ENCODE data around the gene ACOT11. TPM values are rescaled to one million over a fixed set of nuclear protein-coding genes. Genes with fewer than 3 reads are reported as not detected.

ACOT11 gene
- total and polyA plus RNA-seq, 2 of the 13 experiments (the other 11 are each of a cell fraction or from before 2014, with no cell fraction given): 2.6 to 3.3 TPM

- H3K4me1 ChIP-seq (ENCODE audit: insufficient read depth, low read length): peaks cover 17% of the 10 kb centered on the region
- FAIRE-seq: no peak
- no peaks in the 10 kb centered on the region for H3K27me3 ChIP-seq (ENCODE audit: control insufficient read depth in 1 of 2, insufficient read depth in 2 of 2, low read length in 2 of 2)
- no peak for DNase-seq (ENCODE audit: low spot score)
- no TSS peak for BruUV-seq (replicated peaks)
- no peak overlapping the region for H3K9ac ChIP-seq (ENCODE audit: insufficient read depth, low read depth, low read length)
- no peaks in the 10 kb centered on the region; a peak in 1 of 5 replicates for H3K36me3 ChIP-seq (replicated peaks in 1 of 2; ENCODE audit: control insufficient read depth in 1 of 2, insufficient read depth in 2 of 2, low read length in 2 of 2)
- in situ Hi-C loops (cut with HindIII; ENCODE audit: extremely low pct_ligation_motif_present, low pct_unique_long_range_greater_than_20kb) (no loop called here), intact Hi-C loops (cut with micrococcal nuclease; ENCODE audit: unreplicated experiment) (no loop called here)
- TF ChIP-seq FOXP1 (IDR thresholded peaks at IDR 0.05) (no peak), FOXP1 (CRISPR knock-in tag; IDR thresholded peaks at IDR 0.05) (no peak), RARA (CRISPR knock-in tag; IDR thresholded peaks at IDR 0.05) (no peak), ZNF547 (CRISPR knock-in tag; IDR thresholded peaks at IDR 0.05) (no peak), ZNF709 (CRISPR knock-in tag; IDR thresholded peaks at IDR 0.05) (no peak), NFE2L1 (CRISPR knock-in tag; IDR thresholded peaks at IDR 0.05; ENCODE audit: borderline replicate concordance) (no peak), SKI (IDR thresholded peaks at IDR 0.05; ENCODE audit: partially characterized antibody) (no peak), ZNF746 (CRISPR knock-in tag; IDR thresholded peaks at IDR 0.05) (no peak), KDM1A (CRISPR knock-in tag; IDR thresholded peaks at IDR 0.05) (no peak), ZNF101 (CRISPR knock-in tag; IDR thresholded peaks at IDR 0.05; ENCODE audit: borderline replicate concordance, low read depth) (no peak), ZNF629 (CRISPR knock-in tag; conservative IDR thresholded peaks at IDR 0.05) (no peak), ZKSCAN8 (CRISPR knock-in tag; IDR thresholded peaks at IDR 0.05; ENCODE audit: borderline replicate concordance) (no peak), ZNF382 (CRISPR knock-in tag; IDR thresholded peaks at IDR 0.05; ENCODE audit: borderline replicate concordance) (no peak), ZNF333 (CRISPR knock-in tag; IDR thresholded peaks at IDR 0.05; ENCODE audit: borderline replicate concordance) (no peak), BRF2 (CRISPR knock-in tag; IDR thresholded peaks at IDR 0.05) (no peak), ZNF644 (CRISPR knock-in tag; IDR thresholded peaks at IDR 0.05; ENCODE audit: low read depth) (no peak), ZNF234 (CRISPR knock-in tag; conservative IDR thresholded peaks at IDR 0.05) (no peak), ZNF18 (CRISPR knock-in tag; IDR thresholded peaks at IDR 0.05; ENCODE audit: insufficient replicate concordance) (no peak), ATF5 (CRISPR knock-in tag; IDR thresholded peaks at IDR 0.05; ENCODE audit: low read depth) (no peak), IKZF4 (CRISPR knock-in tag; IDR thresholded peaks at IDR 0.05; ENCODE audit: borderline replicate concordance, low read depth, not compliant biosample characterization) (no peak)
- TF ChIP-seq, protein P1, sequence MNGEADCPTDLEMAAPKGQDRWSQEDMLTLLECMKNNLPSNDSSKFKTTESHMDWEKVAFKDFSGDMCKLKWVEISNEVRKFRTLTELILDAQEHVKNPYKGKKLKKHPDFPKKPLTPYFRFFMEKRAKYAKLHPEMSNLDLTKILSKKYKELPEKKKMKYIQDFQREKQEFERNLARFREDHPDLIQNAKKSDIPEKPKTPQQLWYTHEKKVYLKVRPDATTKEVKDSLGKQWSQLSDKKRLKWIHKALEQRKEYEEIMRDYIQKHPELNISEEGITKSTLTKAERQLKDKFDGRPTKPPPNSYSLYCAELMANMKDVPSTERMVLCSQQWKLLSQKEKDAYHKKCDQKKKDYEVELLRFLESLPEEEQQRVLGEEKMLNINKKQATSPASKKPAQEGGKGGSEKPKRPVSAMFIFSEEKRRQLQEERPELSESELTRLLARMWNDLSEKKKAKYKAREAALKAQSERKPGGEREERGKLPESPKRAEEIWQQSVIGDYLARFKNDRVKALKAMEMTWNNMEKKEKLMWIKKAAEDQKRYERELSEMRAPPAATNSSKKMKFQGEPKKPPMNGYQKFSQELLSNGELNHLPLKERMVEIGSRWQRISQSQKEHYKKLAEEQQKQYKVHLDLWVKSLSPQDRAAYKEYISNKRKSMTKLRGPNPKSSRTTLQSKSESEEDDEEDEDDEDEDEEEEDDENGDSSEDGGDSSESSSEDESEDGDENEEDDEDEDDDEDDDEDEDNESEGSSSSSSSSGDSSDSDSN (CRISPR knock-in tag; IDR thresholded peaks at IDR 0.05): no peak
- ChIA-PET POLR2A (no interaction called here), CTCF (ENCODE audit: low intra/inter-chr PET ratio, low total read pairs) (no interaction called here)
- no peak overlapping the region for H3K4me3 ChIP-seq (replicated peaks in 1 of 3; ENCODE audit: insufficient read depth in 1 of 3, low read depth in 2 of 3, low read length in 3 of 3)
- H3K4me2 ChIP-seq (ENCODE audit: low read depth, low read length): no peak overlapping the region
- no peaks in the 10 kb centered on the region for H4K20me1 ChIP-seq (ENCODE audit: insufficient read depth, low read length)
- WGBS (ENCODE audit: low lambda C conversion rate): 97% methylated on average over 3 of the region's 3 CpGs
- no peak overlapping the region for H2AFZ ChIP-seq (ENCODE audit: low read length)
- no peaks in the 10 kb centered on the region for H3K79me2 ChIP-seq (ENCODE audit: insufficient read depth, low read length)
- H3K27ac ChIP-seq (ENCODE audit: extremely low read length, insufficient read depth, low read length): no peak overlapping the region
- ATAC-seq: no peak
- H3K9me3 ChIP-seq (ENCODE audit: low read length): no peaks in the 10 kb centered on the region
Measured at GRCh38 chr1:54595956-54596498, 48.0 kb downstream of the ACOT11 start.

All from HepG2 (cell line).